ENCODE measurements around the gene LAG3. TPM values are rescaled to one million over a fixed set of nuclear protein-coding genes. Genes with fewer than 3 reads are reported as not detected.

The LAG3 gene
- polyA plus RNA-seq, 10 donors: 0.30 to 1.2 (median 0.53) TPM

GRCh38 chr12:6788972-6789924 lies 16.9 kb downstream of the LAG3 start, which contains the start of gene CD4:
CD4 (plus strand) TSS chr12:6789528; CDS start chr12:6800139, 10,611 bp downstream.
- DNase-seq: peak in 2 of 3 donors; percentile 38 to 57

DNA sequence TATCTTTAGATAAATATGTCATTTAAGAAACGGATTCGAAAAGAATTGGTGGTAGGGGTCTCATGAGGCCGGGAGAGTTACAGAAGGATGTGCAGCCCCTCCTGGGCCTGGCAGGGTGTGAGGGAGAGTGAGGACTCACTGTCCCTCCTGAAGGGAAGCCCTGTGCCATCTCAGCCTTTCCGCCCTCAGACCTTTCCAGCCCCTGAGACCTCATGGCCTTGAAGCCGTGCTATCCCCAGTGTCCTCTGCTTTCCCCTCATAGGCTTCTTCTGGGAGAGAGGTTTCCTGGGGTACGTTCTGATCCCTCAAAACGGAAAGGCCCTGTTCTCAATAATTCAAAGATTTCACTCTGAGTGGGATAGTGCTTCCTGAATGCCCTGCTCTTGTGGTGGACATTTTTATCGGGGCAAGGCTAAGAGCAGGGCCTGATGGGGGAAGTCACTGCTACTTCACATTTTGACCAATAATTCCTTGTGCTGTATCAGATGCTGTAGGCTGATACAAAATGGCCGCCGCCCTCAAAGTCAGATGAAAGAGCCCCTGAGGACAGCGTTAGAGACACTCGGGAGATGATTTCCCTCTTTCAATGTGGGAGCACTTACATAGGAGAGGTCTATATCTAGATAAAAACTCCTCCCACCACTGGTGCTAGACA lies 18.3 kb downstream of the LAG3 start:
- no peak for DNase-seq

DNA sequence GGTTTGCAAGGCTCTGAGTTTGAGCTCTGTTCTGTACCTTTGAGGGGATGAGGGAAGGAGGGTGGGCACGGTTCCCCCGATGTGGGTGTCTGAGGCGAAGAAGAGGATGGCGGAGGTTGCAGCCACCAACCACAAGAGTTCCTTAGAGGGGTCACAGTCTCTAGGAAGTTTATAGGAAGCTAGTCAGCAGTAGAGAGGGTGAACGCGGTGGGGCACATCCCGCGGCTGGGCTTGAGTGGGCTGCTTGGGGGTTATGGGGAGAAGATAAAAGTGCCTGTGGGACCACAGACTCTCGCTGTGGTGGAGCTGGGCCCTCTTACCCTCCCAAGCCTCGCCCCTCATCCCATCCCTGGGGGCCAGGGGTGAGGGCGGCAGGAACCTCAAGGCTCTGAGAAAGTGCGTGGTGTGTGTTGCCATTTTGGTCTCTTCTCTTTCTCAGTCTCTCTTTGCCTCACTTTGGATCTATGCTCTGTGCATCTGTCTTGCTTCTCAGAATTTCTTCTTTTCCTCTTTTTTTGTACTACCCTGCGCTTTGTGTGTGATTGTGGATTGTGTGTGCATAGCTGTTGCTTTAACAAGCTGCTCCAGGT lies 19.7 kb downstream of the LAG3 start:
- DNase-seq: no peak

DNA sequence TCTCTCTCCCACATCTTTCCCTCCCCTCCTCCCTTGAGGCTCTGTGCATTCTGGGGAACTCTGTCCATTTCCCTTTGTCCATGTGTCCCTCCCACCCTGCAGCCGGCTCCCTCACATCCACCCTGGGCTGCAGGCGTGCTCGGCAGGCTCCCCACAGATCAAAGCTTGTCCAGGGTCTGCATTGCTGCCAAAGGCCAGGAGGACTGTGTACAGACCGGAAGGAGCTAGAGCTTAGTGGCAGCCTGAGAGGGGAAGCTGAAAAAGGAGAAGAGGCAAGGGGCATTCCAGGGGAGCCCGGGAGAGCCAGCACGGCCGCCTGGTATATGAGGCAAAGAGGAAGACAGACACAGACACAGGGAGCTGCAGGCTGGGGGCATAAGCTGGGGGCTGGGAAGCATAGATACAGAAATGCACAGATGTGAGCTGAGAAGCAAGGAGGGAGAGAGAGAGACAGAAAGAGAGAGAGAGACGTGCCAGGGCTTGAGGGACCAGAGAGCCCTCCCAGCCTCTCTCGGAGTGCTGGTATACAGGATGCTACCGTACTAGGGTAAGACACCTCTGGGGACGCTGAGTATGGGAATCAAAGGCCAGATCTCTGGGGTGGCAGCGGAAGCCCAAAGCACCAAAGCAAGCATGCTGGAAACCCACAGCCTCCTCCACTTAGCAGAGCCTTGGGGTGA lies 20.3 kb downstream of the LAG3 start:
- DNase-seq: peak in 2 of 3 donors; percentile 34 to 78

GRCh38 chr12:6795088-6795487 lies 22.8 kb downstream of the LAG3 start:
- DNase-seq: no peak

GRCh38 chr12:6796576-6796975 lies 24.3 kb downstream of the LAG3 start:
- DNase-seq: no peak

DNA sequence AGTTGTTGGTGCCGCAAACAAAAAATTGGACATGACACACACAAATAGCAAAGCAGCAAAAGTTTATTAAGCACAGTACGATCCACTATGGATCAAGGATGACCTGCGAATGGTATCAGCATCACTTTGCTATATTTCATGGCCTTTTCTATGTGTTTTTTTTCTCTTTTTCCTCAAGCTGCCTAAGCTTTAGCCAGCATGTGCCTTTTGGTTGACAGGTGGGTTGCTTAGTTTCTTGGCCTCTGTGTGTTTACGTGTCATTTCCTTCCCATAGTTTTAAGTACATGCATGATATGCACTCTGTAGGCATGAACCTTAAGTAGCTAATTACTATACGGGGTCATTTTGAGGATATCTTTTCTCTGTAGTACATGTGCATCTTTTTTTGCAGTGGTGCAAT lies 26.8 kb downstream of the LAG3 start:
- DNase-seq: no peak

GRCh38 chr12:6807170-6807569 lies 34.9 kb downstream of the LAG3 start:
- no peak for DNase-seq

DNA sequence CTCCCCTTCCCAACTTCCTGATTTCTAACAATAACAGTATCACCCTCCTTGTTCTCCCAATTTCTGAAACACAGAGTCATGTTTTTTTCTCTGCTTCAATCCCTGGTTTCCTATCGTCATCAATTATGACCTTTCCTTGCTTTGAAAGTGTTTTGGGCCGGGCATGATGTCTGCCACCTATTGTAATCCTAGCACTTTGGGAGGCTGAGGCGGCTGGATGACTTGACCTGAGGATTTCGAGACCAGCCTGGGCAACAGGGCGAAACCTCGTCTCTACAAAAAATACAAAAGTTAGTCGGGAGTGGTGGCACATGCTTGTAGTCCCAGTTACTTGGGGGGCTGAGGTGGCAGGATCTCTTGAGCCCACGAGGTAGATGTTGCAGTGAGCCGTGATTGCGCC lies 36.7 kb downstream of the LAG3 start:
- DNase-seq: no peak

GRCh38 chr12:6810758-6811157 lies 38.4 kb downstream of the LAG3 start:
- no peak for DNase-seq

GRCh38 chr12:6813363-6813762 lies 41.0 kb downstream of the LAG3 start:
- no peak for DNase-seq

GRCh38 chr12:6816598-6816997 lies 44.3 kb downstream of the LAG3 start:
- no peak for DNase-seq

- no peak for DNase-seq
Measured at GRCh38 chr12:6817098-6817497, 44.8 kb downstream of the LAG3 start.

DNA sequence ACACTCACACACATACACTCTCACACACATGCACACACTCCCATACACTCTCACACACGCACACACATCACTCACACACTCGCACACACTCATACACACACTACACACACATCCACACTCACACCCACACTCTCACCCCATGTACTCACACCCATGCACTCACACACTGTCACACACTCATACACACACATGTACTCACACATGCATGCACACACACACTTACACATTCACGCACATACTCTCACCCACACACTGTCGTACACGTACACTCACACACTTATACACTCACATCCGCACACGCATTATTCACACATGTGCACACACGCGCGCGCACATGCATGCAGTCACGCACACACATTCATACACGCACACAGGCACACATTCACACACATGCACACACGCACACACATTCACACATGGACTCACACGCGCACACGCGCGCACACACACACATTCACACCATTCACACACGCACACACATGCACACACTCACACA lies 45.4 kb downstream of the LAG3 start:
- no peak for DNase-seq

GRCh38 chr12:6818222-6818621 lies 45.9 kb downstream of the LAG3 start:
- no peak for DNase-seq

DNA sequence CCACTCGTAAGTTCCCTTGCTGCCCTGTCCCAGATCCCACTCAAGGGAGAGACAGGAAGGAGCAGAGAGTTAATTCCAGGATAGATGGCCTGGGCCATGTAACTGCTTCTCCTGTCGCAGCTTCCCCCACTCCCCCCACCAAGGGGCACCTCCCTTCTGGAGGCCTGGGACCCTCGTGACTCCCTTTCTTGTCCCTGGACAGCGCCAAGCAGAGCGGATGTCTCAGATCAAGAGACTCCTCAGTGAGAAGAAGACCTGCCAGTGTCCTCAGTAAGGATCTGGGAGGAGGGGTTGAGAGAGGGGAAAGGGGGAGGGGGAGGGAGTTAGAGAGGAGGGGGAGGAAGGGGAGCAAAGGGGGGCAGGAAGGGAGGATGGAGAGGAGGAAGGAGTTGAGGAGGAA lies 46.3 kb downstream of the LAG3 start:
- no peak for DNase-seq

DNA sequence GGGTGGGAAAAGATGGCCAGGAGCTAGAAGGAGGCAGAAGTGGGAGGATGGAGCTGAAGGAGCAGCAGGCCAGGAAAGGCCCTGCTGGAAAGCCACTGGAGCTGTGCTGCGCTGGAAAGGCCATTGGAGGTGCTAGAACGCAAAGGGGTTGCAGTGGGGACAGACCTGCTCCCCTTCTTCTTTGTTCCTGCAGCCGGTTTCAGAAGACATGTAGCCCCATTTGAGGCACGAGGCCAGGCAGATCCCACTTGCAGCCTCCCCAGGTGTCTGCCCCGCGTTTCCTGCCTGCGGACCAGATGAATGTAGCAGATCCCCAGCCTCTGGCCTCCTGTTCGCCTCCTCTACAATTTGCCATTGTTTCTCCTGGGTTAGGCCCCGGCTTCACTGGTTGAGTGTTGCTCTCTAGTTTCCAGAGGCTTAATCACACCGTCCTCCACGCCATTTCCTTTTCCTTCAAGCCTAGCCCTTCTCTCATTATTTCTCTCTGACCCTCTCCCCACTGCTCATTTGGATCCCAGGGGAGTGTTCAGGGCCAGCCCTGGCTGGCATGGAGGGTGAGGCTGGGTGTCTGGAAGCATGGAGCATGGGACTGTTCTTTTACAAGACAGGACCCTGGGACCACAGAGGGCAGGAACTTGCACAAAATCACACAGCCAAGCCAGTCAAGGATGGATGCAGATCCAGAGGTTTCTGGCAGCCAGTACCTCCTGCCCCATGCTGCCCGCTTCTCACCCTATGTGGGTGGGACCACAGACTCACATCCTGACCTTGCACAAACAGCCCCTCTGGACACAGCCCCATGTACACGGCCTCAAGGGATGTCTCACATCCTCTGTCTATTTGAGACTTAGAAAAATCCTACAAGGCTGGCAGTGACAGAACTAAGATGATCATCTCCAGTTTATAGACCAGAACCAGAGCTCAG lies 47.0 kb downstream of the LAG3 start:
- no peak for DNase-seq

DNA sequence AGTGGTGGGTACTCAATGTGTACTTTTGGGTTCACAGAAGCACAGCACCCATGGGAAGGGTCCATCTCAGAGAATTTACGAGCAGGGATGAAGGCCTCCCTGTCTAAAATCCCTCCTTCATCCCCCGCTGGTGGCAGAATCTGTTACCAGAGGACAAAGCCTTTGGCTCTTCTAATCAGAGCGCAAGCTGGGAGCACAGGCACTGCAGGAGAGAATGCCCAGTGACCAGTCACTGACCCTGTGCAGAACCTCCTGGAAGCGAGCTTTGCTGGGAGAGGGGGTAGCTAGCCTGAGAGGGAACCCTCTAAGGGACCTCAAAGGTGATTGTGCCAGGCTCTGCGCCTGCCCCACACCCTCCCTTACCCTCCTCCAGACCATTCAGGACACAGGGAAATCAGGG lies 47.8 kb downstream of the LAG3 start:
- no peak for DNase-seq

GRCh38 chr12:6821591-6822425 lies 49.5 kb downstream of the LAG3 start, which contains the start of gene GPR162:
GPR162 (plus strand) TSS chr12:6821821; CDS start chr12:6823899, 2,078 bp downstream.
- DNase-seq: peak in 2 of 3 donors; percentile 78 to 93
